Measurements from ENCODE around the gene G0S2. TPM values are rescaled to one million over a fixed set of nuclear protein-coding genes. Genes with fewer than 3 reads are reported as not detected.

G0S2 gene, protein sequence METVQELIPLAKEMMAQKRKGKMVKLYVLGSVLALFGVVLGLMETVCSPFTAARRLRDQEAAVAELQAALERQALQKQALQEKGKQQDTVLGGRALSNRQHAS
- not detected in 2 replicates for total RNA-seq (2014; rRNA removed; shearing (Covaris generic))

DNA sequence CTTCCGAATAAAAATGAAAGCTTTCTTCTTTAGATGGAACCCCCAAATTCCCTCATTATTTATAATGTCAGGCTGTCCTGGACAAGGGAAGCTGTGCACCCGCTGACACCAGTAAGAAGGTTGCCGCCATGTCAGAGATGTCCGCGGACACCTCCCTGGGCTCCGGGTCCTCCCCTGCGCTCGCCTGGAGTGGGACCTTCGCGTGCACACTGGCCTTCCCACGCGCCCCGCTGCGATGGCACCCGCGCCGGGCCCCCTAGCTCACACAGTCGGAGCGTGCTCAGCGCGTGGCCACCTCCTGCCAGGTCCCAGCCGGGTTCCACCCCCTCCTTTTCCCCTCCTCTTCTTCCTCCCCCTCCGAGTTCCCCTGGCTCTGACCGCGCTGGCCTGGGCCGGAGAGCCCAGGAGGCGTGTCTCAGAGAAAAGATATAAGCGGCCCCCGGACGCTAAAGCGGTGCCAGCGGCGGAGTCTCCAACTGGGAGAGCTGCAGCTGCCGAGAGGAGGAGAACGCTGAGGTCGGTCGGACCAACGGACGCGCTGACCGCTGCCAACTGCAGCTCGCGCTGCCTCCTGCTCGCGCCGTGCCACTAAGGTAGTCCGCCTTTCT, at the start of gene G0S2:
Gene G0S2, plus strand, starts transcription at position 456 of the 608 bp plus-strand sequence. CDS start 273 bp downstream, outside the sequence.
- no peak for DNase-seq (ENCODE audit: low spot score)

DNA sequence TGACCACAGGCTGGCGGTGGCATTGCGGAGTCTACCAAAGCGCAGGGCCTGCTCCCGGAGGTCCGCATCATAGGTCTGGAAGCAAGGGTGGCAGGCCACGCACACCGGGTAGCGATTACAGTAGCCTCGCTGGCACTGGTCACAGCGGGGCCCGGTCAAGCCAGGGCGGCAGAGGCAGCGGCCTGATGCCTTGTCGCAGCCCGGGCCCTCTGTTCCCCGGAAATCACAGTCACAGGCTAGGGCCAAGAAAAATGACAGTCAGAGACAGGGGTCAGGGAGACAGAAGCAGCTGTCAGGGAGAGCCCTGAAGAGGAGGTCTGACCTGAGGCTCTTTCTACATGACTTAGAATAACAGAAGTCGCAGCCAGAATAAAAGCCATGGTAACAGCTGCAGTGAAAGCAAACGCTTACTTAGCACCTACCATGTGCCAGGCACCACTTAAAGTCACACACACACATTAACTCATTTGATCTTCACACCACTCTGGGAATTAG, 49.4 kb upstream of the G0S2 start:
- no peak for DNase-seq (ENCODE audit: low spot score)

DNA sequence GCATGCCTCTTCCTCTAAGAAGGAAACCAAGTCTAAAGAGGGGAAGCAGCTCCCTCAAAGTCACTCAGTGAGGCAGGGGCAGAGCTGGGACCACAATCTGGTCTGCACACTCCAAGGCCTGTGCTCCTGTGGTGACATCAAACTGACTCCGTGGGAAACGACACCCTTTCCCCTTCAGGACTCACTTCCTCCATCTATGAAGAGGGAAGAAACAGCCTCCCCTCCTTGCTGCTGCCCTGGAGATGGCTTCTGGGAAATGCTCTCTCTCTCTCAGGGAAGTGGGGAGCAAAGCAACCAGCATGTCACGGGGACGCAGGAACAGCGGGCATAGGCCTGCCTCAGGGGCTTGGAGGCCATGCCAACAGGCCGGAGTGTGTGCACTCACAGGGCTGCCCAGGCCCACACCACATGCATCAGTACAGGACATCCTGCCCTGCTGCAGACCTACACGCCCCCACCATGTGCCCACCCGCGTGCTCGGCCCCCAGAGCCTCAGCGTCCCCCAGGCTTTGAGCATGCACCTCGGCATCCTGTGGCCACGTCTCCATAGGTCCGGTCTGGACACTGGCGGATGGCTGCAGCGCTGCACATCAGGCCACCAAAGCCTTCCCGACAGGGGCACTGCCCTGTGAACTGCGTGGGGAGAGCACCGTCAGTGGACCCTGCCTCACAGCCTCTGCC, 48.7 kb upstream of the G0S2 start:
- DNase-seq (ENCODE audit: low spot score), result no peak

GRCh38 chr1:209627027-209627731, 48.0 kb upstream of the G0S2 start:
- DNase-seq (ENCODE audit: low spot score), result no peak

DNA sequence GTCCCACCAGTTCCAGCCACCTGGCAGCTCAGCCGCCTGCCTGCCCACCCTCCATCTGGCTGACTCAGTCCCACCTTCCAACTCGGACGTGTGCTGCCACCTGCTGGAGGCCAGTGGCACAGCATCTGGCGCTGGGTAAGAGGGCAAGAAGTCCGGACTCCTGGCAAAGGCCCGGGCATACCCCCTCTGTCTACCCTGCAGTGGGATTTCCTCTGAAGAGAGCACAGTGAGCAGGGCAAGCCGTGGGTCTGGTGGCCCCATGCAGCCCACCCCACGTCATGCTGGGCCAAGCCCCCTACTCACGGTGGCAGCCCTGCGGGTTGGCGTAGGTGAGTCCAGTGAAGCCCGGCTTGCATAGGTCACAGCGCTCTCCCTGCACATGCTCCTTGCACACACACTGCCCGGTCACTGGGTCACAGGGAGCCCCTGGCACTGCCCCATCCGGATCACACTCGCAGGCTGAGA, 47.4 kb upstream of the G0S2 start:
- DNase-seq (ENCODE audit: low spot score), result peak; percentile 81

- DNase-seq (ENCODE audit: low spot score), result no peak
Measured at GRCh38 chr1:209628618-209629299, 46.5 kb upstream of the G0S2 start.

DNA sequence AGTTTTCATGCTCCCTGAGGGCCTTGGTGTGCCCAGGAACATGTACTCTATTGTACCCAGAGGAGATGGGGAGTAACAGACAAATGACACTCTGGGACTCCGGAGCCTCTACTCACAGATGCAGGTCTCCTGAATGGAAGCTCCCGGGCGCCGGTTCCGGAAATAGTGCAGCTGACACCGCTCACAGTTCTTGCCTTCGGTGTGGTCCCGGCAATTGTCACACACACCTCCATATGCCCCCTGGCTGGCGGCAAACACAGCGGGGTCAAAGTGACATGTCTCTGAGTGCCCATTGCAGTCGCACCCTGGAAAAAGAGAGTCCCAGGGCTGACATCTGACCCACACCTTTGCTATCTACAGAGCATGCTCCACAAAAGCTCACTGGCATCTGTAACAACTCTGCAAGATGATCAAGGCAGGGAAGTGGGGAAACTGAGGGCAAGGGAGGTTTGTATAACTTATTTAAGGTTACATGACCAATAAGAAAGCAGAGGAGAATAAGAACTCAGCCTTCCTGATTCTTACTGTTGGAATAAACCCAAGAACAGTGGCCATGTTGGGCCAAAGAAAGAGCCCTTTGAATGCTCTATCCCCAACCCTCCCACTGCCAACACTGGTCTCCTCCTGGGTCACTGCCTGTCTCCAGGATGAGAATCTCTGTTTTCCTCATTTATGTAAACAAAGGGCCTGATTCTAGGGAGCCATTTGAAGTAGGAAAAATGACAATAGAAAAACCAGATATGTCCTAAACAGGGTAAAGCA, 45.4 kb upstream of the G0S2 start:
- no peak for DNase-seq (ENCODE audit: low spot score)

GRCh38 chr1:209630383-209631225, 44.6 kb upstream of the G0S2 start:
- DNase-seq (ENCODE audit: low spot score), result no peak

DNA sequence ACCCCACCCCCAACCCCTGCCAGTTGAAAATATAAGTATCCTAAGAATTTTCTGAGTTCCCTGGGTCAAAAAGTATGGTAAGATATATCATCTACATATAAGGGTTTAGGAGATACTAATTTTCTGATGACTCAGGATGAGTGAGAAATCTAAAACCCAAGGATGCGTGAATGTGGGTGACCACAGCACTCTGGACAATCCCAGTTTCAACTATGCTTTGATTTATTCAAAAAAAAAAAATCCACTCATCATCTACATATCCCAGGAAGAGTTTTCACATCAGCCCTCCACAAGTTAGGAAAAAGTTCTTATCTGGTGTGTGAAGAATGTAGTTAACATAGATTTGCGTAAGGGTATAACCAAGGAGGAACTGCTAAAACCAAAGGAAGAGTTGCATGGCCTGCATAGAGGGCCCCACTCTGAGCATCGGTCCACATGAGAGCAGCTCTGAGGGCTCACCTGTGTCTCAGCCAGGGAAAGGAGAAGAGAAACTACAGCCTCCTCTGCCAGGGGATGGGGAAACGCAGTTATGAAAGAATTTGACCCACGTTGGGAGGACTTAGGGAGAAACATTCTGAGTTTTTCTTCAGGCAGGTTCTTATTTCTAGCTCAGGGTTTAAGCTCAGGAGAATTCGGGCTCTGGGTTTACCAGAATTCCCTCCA, 41.7 kb upstream of the G0S2 start:
- peak; percentile 48 for DNase-seq (ENCODE audit: low spot score)

DNA sequence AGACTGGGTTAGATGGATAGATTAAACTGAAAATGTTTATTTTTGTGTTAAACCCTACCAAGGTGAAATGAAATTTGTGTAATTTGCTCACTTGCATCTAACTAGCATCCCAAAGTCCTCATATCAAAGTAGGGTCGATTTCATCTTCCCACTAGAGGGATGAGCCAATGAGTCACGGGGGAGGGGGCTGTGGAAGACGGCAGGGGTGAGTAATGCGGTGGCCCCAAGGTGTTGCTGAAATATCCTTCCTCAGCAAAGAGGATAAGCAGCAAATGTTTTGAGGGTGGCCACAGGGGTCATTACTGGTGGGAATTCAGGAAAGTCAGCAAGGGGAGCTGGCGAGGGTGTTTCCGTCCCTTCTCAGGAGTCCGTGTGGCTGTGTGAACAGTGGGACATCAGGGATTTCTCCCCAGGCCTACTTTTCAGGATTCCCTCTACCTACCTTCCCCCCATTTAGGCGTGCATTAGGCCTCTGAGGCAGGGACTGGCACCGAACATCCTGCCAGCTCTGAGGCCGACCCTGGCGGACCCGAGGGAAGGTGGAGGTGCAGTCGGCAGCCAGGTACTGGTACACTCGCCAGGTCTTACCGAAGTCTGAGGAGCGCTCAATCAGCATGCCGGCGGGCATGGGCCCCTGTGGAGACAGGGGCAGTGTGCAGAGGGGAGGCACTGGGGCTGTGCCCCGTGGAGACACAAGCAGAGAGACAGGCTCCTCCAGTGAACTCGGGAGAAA, 41.0 kb upstream of the G0S2 start:
- no peak for DNase-seq (ENCODE audit: low spot score)

DNA sequence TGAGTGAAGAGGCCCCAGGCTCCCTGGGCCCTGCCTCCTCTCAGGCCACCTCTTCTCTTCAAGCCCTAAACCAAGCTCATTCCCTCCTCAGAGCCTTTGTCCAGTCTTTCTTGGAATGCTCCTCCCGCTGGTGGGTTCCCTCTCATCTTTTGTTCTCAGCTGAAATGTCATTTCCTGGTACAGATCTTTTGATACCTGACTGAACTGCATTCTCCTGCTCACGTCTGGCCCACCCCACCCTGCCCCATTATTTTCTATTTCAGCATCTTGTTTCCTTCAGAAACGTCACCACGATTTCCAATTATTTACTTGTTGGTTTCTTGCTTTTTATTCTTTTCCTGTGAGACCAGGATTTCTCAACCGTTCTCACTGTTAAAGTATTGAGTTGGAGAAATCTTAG, 39.4 kb upstream of the G0S2 start:
- DNase-seq (ENCODE audit: low spot score), result no peak

DNA sequence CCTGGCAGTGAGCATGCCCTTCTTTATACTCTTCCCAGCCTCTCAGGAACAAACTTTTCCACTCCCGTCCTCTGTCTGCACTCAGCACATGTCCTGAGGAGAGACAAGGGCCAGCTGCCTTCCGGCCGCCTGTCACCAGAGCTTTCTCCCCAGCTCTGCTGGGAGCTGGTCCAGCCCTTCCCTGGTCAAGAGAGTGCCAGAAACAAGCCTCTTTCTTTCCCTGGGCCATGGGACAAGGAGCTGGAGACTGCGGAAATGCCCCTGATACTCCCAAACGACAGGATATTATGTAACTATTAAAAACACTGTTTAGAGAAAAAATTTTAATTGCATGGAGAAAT, 33.4 kb upstream of the G0S2 start:
- no peak for DNase-seq (ENCODE audit: low spot score)

- no peak for DNase-seq (ENCODE audit: low spot score)
Measured at GRCh38 chr1:209642816-209643215, 32.4 kb upstream of the G0S2 start.

DNA sequence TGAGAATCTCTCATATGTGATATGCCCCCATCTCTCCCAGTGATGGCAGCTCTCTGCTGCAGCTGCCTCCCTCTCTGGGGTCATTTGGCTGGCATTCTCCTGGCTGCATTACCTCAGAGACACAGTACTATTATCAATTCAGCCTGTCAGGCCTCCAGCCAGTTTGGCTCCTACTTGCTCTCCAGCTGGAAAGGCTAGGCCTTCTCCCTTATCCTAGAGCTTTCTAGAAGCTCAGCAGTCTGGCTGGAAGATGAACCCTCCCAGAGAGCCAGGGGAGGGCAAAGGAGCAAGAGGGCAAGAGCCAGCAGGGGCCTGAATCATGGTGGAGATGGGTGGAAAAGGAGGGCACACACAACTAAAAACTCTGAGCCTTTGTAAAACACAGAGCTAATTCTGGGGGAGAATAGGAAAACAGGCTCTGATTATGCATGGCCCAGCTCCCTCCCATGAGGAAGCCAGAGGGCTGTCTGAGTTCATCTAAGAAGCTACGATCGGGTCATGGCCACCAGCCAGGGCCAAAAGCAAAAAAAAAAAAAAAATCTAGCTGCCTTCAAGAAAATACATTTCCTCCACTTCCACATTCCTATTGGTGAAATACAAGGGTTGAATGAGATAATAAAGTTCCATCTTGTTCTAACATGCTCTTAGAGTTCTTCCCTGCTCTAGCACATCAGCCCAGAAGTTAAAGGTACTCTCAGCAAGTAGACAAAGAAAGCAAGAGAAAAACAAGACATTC, 31.8 kb upstream of the G0S2 start:
- DNase-seq (ENCODE audit: low spot score), result no peak

DNA sequence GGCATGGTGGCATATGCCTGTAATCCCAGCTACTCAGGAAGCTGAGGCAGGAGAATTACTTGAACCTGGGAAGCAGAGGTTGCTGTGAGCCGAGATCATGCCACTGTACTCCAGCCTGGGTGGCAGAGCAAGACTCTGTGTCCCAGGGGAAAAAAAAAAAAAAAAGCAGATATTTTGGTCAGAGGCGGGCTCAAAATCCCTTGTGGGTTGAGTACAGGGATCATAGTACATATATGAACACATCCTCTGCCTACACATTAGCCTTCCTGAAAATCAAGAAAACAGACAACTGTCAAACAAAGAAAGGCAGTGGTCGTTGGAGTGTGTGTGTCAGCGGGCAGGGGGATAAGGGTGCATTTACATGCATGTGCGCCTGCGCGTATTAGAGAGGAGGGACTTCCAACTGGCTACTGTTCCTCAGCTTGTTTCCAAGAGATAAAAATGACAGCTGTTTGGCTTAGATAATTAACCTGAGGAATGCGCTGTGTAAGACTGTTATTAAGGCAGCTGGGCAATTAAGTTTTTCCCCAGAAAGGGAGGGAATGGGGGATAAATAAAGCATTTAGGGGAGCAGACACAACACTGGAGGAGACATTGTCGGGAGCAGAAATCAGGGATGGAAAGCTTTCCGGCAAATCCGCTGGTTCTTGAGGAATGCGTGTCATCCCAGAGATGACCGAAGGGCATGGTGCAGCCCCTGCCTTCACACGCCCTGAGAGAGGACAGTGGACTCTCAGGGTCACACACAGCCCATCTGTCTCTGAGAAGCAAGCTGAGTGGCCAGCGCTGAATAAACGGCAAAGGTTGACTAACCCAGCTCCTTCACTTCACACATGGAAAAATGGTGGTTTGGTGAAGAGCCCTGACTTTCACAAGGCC, 29.4 kb upstream of the G0S2 start:
- DNase-seq (ENCODE audit: low spot score), result no peak

DNA sequence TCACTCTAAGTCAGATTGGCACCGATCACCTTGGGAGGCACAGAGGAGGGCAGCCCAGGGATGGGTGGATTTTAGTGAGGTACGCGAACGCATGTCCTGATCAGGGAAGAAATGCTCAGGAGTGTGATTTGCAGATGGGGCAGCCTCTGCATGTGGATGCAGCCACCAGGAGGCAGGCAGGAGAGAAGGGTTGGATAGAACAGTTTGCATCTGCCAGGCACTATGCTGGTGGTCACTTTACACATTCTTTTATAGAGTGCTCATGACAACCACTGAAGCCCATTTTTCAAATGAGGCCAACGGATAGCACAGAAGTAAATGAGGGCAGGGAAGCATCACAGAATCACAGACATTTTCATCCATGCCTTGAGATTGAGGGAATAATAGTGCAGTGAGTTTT, 28.7 kb upstream of the G0S2 start:
- peak; percentile 69 for DNase-seq (ENCODE audit: low spot score)

DNA sequence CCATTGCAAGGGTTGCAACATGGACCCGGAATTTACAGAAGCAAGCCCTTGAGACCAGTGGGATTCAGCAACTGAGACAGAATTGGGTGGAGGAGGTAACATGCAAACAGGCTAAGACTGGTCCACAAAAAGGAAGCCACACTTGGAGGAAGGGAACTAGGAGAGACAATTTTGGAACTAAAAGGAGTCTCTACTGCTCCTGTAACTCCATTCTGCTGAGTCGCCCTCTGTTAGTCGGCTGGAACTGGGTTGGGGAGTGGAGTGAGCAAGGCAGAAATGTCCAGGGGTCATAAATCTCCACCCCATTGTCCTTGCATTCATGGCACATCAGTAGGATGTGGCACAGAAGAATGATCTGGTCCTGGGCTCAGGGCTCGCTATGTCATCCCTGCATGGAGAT, 28.1 kb upstream of the G0S2 start:
- peak; percentile 41 for DNase-seq (ENCODE audit: low spot score)
